SK-N-SH treated with all-trans-retinoic acid at 6 μM for 48 hours (cell line): Measurements from ENCODE around the gene PLIN1.

ENCODE experiments used
- ATAC-seq: fragments of 200-7000 bp; cut with Tn5 transposase; 3 replicates; pipeline ENCODE4 v1.9.1; 2020; ENCODE audit warnings: mild to moderate bottlenecking, moderate library complexity
- ARNTL ChIP-seq: fragments of 450-650 bp; formaldehyde crosslinking; IDR thresholded peaks from 2 replicates; pipeline ENCODE4 v1.5.0; 2020; ENCODE audit warnings: low read depth, mild to moderate bottlenecking, moderate library complexity, borderline replicate concordance
- BACH2 ChIP-seq: fragments of 250-450 bp; sonication (Bioruptor Pico); IDR thresholded peaks from 2 replicates; pipeline ENCODE4 v1.9.0; 2021; ENCODE audit warnings: mild to moderate bottlenecking, borderline replicate concordance
- CSDC2 ChIP-seq: fragments of 250-450 bp; sonication (Bioruptor Pico); IDR thresholded peaks from 2 replicates; pipeline ENCODE4 v1.5.0; 2020; ENCODE audit warnings: mild to moderate bottlenecking, moderate library complexity
- ESRRG ChIP-seq: fragments of 250-450 bp; sonication (Bioruptor Pico); IDR thresholded peaks from 2 replicates; pipeline ENCODE4 v1.6.1; 2021; ENCODE audit warnings: mild to moderate bottlenecking
- GLIS3 ChIP-seq: fragments of 250-450 bp; sonication (Bioruptor Pico); IDR thresholded peaks from 2 replicates; pipeline ENCODE4 v1.5.0; 2020; ENCODE audit warnings: mild to moderate bottlenecking, moderate library complexity
- ISL1 ChIP-seq: fragments of 250-450 bp; sonication (Bioruptor Pico); IDR thresholded peaks from 2 replicates; pipeline ENCODE4 v2.1.2; 2022; ENCODE audit warnings: mild to moderate bottlenecking, moderate library complexity
- OSR1 ChIP-seq: fragments of 250-450 bp; sonication (Bioruptor Pico); IDR thresholded peaks from 2 replicates; pipeline ENCODE4 v1.8.0; 2022; ENCODE audit warnings: moderate library complexity, mild to moderate bottlenecking, inconsistent platforms
- RARB ChIP-seq: fragments of 250-450 bp; sonication (Bioruptor Pico); IDR thresholded peaks from 2 replicates; pipeline ENCODE4 v1.8.0; 2021; ENCODE audit warnings: mild to moderate bottlenecking, moderate library complexity
- SNAI2 ChIP-seq: fragments of 250-450 bp; sonication (Bioruptor Pico); IDR thresholded peaks from 2 replicates; pipeline ENCODE4 v1.5.0; 2020; ENCODE audit warnings: mild to moderate bottlenecking, moderate library complexity
- TCF4 ChIP-seq: fragments of 250-450 bp; sonication (Bioruptor Pico); IDR thresholded peaks from 2 replicates; pipeline ENCODE4 v1.8.0; 2021; ENCODE audit warnings: mild to moderate bottlenecking, moderate library complexity, borderline replicate concordance
- TOX ChIP-seq: fragments of 250-450 bp; sonication (Bioruptor Pico); IDR thresholded peaks from 2 replicates; pipeline ENCODE4 v1.8.0; 2021; ENCODE audit warnings: mild to moderate bottlenecking, moderate library complexity, borderline replicate concordance
- ZC3H10 ChIP-seq: fragments of 250-450 bp; sonication (Bioruptor Pico); IDR thresholded peaks from 2 replicates; pipeline ENCODE4 v1.5.1; 2021; ENCODE audit warnings: mild to moderate bottlenecking, moderate library complexity
- ZFP3 ChIP-seq: fragments of 250-450 bp; sonication (Bioruptor Pico); IDR thresholded peaks from 2 replicates; pipeline ENCODE4 v1.5.0; 2020; ENCODE audit warnings: mild to moderate bottlenecking, moderate library complexity
- ZNF565 ChIP-seq: fragments of 450-650 bp; formaldehyde crosslinking; conservative IDR thresholded peaks from 2 replicates; pipeline ENCODE4 v1.5.0; 2020; ENCODE audit warnings: low read depth, mild to moderate bottlenecking, moderate library complexity
- ZNF70 ChIP-seq: fragments of 450-650 bp; formaldehyde crosslinking; IDR thresholded peaks from 2 replicates; pipeline ENCODE4 v1.5.0; 2020; ENCODE audit warnings: mild to moderate bottlenecking, moderate library complexity
- TF ChIP-seq, protein P1 (sequence below): fragments of 250-450 bp; sonication (Bioruptor Pico); IDR thresholded peaks from 2 replicates; pipeline ENCODE4 v1.8.0; 2021; ENCODE audit warnings: low read depth, mild to moderate bottlenecking, moderate library complexity, borderline replicate concordance
- TF ChIP-seq, protein P2 (sequence below): fragments of 250-450 bp; sonication (Bioruptor Pico); IDR thresholded peaks from 2 replicates; pipeline ENCODE4 v1.5.0; 2020; ENCODE audit warnings: mild to moderate bottlenecking, moderate library complexity
- TF ChIP-seq, protein P3 (sequence below): fragments of 250-450 bp; sonication (Bioruptor Pico); IDR thresholded peaks from 2 replicates; pipeline ENCODE4 v1.8.0; 2020; ENCODE audit warnings: mild to moderate bottlenecking, moderate library complexity, borderline replicate concordance
- TF ChIP-seq, protein P4 (sequence below): fragments of 250-450 bp; sonication (Bioruptor Pico); IDR thresholded peaks from 2 replicates; pipeline ENCODE4 v1.5.1; 2021; ENCODE audit warnings: mild to moderate bottlenecking, moderate library complexity

The PLIN1 gene

DNA sequence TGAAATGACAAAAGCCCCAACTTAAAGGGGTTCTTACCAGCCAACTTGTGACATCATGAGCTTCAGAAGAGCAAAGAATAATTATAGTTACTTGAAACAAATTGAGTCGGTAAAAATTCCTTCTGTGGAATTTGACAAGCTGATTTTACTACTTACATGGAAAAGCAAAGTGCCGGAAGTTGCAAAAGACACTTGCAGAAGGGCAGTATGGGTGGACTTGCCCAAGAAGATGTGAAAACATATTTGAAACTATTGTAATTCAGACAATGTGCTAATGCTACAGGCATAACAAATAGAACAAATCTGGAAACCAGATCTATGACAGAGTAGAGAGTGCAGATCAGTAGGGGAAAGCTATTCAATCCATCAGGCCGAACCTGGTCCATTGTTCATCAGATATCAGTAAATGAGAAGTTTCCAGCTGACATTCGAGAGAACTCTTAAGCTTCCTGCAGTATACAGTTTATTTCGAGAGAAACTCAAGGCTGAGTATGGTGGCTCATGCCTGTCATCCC is 21.4 kb downstream of the PLIN1 start:
- no peak for ATAC-seq
- no peak for TF ChIP-seq ISL1 (CRISPR knock-in tag)
- no peak for TF ChIP-seq ZNF70 (CRISPR knock-in tag)
- no peak for TF ChIP-seq SNAI2 (CRISPR knock-in tag)
- TF ChIP-seq, protein P1, sequence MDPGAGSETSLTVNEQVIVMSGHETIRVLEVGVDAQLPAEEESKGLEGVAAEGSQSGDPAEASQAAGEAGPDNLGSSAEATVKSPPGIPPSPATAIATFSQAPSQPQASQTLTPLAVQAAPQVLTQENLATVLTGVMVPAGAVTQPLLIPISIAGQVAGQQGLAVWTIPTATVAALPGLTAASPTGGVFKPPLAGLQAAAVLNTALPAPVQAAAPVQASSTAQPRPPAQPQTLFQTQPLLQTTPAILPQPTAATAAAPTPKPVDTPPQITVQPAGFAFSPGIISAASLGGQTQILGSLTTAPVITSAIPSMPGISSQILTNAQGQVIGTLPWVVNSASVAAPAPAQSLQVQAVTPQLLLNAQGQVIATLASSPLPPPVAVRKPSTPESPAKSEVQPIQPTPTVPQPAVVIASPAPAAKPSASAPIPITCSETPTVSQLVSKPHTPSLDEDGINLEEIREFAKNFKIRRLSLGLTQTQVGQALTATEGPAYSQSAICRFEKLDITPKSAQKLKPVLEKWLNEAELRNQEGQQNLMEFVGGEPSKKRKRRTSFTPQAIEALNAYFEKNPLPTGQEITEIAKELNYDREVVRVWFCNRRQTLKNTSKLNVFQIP (CRISPR knock-in tag), result no peak
- no peak for TF ChIP-seq BACH2 (CRISPR knock-in tag)
- TF ChIP-seq ESRRG, result no peak
- no peak for TF ChIP-seq ZFP3 (CRISPR knock-in tag)

DNA sequence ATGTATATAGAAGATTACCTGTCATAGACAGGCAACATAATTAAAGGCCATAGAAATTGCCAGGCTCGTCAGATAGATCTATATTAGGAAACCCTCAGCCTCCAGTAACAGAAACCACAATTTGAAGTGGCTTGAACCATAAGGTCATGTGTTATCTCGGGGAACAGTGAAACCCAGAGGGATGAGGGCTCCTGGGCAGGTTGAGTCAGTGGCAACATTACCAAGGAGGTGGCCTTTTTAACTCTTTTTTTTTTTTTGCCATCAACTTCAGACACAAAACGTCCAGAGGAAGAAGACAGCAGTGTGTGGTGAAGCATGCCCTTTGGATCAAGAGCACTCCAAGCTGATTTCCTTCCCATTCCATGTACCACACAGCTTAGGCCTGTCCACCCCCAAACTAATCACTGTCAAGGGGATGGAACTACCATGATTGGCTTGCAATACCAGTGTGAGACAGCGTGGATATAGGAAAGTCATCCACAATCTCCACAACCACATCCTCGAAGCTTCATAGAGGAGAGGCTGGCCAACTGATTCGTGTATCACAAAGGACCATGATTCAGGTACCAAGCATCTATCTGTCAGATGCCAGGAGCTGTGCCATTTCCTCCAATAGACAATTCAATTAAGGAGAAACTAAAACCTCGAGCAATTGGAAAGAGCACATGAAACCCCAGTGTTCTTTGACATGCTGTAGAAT is 22.9 kb downstream of the PLIN1 start:
- ATAC-seq, result no peak
- no peak for TF ChIP-seq ZNF565 (CRISPR knock-in tag)
- TF ChIP-seq, protein P1 (CRISPR knock-in tag), result no peak
- no peak for TF ChIP-seq ZC3H10 (CRISPR knock-in tag)
- no peak for TF ChIP-seq TCF4 (CRISPR knock-in tag)
- no peak for TF ChIP-seq ZNF70 (CRISPR knock-in tag)
- TF ChIP-seq TOX (CRISPR knock-in tag), result no peak
- TF ChIP-seq OSR1, result no peak
- no peak for TF ChIP-seq GLIS3
- TF ChIP-seq, protein P2, sequence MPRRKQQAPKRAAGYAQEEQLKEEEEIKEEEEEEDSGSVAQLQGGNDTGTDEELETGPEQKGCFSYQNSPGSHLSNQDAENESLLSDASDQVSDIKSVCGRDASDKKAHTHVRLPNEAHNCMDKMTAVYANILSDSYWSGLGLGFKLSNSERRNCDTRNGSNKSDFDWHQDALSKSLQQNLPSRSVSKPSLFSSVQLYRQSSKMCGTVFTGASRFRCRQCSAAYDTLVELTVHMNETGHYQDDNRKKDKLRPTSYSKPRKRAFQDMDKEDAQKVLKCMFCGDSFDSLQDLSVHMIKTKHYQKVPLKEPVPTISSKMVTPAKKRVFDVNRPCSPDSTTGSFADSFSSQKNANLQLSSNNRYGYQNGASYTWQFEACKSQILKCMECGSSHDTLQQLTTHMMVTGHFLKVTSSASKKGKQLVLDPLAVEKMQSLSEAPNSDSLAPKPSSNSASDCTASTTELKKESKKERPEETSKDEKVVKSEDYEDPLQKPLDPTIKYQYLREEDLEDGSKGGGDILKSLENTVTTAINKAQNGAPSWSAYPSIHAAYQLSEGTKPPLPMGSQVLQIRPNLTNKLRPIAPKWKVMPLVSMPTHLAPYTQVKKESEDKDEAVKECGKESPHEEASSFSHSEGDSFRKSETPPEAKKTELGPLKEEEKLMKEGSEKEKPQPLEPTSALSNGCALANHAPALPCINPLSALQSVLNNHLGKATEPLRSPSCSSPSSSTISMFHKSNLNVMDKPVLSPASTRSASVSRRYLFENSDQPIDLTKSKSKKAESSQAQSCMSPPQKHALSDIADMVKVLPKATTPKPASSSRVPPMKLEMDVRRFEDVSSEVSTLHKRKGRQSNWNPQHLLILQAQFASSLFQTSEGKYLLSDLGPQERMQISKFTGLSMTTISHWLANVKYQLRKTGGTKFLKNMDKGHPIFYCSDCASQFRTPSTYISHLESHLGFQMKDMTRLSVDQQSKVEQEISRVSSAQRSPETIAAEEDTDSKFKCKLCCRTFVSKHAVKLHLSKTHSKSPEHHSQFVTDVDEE (CRISPR knock-in tag), result no peak
- TF ChIP-seq BACH2 (CRISPR knock-in tag), result no peak
- no peak for TF ChIP-seq ISL1 (CRISPR knock-in tag)
- TF ChIP-seq, protein P3, sequence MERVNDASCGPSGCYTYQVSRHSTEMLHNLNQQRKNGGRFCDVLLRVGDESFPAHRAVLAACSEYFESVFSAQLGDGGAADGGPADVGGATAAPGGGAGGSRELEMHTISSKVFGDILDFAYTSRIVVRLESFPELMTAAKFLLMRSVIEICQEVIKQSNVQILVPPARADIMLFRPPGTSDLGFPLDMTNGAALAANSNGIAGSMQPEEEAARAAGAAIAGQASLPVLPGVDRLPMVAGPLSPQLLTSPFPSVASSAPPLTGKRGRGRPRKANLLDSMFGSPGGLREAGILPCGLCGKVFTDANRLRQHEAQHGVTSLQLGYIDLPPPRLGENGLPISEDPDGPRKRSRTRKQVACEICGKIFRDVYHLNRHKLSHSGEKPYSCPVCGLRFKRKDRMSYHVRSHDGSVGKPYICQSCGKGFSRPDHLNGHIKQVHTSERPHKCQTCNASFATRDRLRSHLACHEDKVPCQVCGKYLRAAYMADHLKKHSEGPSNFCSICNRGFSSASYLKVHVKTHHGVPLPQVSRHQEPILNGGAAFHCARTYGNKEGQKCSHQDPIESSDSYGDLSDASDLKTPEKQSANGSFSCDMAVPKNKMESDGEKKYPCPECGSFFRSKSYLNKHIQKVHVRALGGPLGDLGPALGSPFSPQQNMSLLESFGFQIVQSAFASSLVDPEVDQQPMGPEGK (CRISPR knock-in tag), result no peak
- no peak for TF ChIP-seq RARB
- no peak for TF ChIP-seq CSDC2
- no peak for TF ChIP-seq SNAI2 (CRISPR knock-in tag)
- no peak for TF ChIP-seq ZFP3 (CRISPR knock-in tag)

DNA sequence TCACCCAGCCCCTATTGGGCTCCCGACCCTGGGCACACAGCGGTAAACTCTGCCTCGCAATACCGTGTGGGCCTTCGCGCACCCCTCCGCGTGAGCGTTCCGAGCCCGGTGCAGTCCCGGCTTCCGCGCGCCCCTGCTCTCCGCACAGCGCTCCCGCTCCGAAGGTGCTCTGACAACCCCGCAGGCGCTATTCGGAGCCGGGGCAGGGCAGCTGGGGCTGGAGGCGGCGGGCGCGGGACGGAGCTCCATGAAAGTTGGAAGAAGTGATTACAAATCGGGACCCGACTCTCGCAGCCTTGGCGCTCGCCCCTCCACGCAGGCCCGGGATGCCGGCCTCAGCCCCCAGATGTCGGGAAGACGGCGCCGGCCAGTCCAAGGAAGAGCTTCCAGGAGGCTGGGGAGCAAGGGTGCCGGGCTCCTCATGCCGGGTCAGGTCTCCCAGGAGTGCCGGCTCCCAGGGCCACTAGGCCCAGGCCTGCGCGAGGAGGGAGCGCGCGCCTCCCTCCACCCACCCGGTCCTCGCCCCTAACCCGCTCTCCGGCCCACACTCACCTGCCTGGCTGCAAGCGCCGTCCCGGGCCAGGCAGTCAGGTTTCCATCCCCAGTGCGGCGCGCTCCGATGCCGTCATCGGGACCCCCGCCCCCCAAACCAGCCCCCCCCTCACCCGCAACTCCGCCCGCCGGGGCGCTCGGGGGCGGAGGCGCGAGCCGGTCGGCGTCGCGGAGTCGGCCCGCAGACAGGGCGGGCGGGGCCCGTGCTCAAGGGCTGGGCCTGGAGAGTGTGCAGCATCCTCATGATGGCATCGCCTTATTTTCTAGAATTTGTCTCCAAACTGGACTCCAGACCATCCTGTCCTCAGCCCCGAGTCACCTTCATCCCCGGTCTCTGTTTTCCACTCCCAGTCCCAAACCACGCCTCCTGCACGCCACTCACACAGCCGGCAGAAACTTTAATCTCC is 24.0 kb downstream of the PLIN1 start, which contains the start of gene KIF7:
KIF7 (minus strand) TSS at position 621 of the 959 bp plus-strand sequence. CDS start 2,537 bp downstream, outside the sequence.
- ATAC-seq, result peak; percentile 92
- TF ChIP-seq, protein P4, sequence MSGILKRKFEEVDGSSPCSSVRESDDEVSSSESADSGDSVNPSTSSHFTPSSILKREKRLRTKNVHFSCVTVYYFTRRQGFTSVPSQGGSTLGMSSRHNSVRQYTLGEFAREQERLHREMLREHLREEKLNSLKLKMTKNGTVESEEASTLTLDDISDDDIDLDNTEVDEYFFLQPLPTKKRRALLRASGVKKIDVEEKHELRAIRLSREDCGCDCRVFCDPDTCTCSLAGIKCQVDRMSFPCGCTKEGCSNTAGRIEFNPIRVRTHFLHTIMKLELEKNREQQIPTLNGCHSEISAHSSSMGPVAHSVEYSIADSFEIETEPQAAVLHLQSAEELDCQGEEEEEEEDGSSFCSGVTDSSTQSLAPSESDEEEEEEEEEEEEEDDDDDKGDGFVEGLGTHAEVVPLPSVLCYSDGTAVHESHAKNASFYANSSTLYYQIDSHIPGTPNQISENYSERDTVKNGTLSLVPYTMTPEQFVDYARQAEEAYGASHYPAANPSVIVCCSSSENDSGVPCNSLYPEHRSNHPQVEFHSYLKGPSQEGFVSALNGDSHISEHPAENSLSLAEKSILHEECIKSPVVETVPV (CRISPR knock-in tag), result no peak
- TF ChIP-seq ZNF70 (CRISPR knock-in tag) (no peak), GLIS3 (no peak), ZNF565 (CRISPR knock-in tag) (no peak), CSDC2 (no peak), ARNTL (no peak), RARB (no peak), TOX (CRISPR knock-in tag) (no peak), ZC3H10 (CRISPR knock-in tag) (no peak), ISL1 (CRISPR knock-in tag) (no peak), TCF4 (CRISPR knock-in tag) (no peak)
- TF ChIP-seq, protein P2 (CRISPR knock-in tag), result no peak
- TF ChIP-seq, protein P1 (CRISPR knock-in tag), result no peak
